HG03439 (cell line): ENCODE data around the gene ZDHHC24.

ENCODE experiments used
- ATAC-seq: cut with Tn5 transposase; IDR thresholded peaks from one replicate; pipeline ENCODE4 v1.9.1; 2021; ENCODE audit warnings: mild to moderate bottlenecking, moderate library complexity; ENCODE audit not compliant: unreplicated experiment

ZDHHC24 gene

GRCh38 chr11:66505276-66505816 is 40.5 kb downstream of the ZDHHC24 start:
- no peak for ATAC-seq

- ATAC-seq, result no peak
Observed at GRCh38 chr11:66498506-66498905, 47.3 kb downstream of the ZDHHC24 start.

GRCh38 chr11:66497206-66497605 is 48.6 kb downstream of the ZDHHC24 start:
- no peak for ATAC-seq

DNA sequence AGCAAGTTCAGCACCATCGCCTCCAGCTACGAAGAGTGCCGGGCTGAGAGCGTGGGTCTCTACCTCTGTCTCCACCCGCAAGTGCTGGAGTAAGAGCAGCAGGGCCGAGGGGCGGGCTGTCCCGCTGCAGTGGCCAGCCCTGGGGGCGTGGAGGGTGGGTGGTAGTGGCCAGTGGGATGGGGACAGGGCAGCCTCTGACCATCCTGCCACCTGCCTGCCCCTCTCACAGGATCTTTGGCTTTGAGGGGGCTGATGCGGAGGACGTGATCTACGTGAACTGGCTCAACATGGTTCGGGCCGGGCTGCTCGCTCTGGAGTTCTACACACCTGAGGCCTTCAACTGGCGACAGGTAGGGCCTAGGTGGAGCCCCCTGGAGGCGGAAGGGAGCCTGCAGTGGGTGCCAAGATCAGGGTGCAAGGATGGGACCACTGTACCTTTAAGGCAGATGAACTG is 50.4 kb downstream of the ZDHHC24 start:
- ATAC-seq, result no peak

DNA sequence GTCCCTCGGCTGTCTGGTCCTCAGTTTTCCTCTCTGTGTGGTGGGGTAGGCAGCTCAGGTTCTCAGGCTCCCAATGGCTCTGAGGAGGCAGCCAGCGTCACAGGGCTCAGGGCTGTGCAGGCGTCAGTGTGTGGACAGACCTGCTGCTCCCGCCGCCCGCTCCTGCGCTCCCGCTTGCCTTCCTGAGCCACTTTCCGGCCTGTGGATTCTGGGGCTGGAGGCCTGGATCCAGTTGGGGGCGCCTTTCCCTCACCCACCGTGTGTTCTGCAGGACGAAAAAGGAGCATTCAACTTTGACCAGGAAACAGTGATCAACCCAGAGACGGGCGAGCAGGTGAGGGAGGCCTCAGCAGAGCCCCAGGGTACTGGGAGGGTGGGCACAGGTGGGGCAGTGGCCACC is 50.9 kb downstream of the ZDHHC24 start:
- ATAC-seq, result no peak

DNA sequence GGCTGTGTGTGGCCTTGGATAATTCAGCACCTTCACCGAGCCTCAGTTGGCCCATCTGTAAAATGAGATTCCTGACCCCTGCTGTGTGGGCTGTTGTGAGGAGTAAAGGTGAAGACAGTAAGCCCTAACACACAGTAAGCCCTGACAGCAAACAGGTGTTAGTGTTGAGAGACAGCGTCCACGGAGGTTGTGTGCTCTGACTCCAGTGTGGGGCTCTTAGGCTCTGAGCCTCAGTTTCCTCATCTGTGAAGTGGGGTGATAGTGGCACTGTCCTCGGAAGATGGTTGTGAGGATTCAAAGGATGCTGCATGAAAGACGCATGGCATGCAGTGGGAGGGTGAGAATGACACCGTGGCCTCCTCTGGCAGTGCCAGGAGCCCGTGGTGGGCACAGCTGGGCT is 51.4 kb downstream of the ZDHHC24 start:
- ATAC-seq, result no peak

DNA sequence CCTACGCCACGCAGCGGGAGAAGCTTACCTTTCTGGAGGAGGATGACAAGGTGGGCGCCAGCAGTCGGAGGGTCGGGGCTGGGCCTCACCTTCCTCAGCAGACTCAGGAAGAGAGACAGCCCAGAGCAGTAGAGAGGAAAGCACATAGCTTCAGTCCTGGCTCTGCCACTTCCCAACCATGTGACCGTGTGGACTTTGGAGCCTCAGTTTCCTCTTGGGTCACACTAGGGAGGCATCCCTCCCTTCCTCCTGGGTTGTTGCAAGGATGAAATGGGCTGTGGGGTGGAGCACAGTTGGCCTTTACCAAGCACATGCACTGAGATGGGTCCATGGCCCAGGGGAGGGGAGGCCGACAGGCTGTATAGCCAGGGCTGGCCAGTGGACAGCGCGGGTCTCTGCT is 52.7 kb downstream of the ZDHHC24 start:
- ATAC-seq, result no peak

DNA sequence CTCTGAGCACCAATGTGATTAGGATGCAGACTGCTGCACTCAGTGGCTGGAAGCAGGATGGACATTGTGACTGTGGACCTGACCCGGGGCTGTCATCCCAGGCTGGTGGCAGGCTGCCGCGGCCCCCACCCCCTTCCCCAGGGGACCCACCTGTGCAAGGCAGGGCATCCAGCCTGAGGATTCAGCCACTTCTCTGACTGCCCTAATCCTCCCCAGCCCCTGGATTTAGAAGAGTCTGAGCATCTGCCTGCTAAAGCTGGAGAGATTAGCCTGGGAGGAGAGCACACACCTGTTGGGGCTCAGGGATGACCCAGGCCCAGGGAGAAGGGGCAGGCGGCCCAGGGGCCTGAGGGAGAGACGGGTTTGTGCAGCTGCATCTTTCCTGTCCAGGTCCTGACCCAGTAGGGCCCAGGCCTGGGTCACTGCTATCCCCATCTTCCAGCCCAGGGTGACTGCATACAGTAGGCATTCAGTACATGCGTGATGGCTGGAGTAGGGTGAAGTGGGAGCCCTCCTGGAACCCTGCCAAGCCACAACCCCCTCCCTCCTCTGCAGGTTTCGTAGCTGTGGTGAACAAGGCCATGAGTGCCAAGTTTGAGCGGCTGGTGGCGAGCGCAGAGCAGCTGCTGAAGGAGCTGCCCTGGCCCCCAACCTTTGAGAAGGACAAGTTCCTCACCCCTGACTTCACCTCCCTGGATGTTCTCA is 53.5 kb downstream of the ZDHHC24 start:
- ATAC-seq, result no peak

DNA sequence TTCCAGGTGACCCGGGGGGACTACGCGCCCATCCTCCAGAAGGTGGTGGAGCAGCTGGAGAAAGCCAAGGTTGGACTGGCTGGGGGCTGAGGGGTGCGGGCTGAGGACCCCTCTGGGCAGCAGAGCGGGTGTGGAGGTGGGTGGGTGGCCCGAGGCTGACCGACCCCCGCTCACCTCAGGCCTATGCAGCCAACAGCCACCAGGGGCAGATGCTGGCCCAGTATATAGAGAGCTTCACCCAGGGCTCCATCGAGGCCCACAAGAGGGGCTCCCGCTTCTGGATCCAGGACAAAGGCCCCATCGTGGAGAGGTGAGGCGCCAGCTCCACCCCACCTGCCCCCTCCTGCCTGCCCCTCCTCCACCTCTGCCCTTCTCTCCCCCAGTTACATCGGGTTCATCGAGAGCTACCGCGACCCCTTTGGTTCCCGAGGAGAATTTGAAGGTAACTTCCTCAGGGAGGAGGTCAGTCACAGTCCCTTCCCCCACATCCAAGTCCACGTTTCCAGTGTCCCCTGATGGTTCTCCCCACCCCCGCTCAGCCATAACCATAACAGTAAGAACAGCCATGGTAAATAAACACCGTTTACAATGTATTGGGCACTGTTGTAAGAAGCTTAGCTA is 54.4 kb downstream of the ZDHHC24 start:
- no peak for ATAC-seq

GRCh38 chr11:66489636-66490035 is 56.2 kb downstream of the ZDHHC24 start:
- ATAC-seq, result no peak

DNA sequence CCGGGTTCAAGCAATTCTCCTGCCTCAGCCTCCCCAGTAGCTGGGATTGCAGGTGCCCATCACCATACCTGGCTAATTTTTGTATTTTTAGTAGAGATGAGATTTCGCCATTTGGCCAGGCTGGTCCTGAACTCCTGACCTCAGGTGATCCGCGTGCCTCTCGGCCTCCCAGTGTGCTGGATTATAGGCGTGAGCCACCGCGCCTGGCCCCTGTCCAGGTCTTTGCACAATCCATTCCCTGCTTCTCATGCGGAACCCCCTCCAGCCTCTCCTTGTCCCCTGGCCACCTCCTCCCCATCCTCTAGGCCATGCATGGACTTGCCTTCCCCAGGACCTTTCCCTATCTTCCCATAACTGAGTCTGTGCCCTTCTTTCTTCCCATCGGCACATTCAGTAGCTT is 56.9 kb downstream of the ZDHHC24 start:
- ATAC-seq, result no peak

DNA sequence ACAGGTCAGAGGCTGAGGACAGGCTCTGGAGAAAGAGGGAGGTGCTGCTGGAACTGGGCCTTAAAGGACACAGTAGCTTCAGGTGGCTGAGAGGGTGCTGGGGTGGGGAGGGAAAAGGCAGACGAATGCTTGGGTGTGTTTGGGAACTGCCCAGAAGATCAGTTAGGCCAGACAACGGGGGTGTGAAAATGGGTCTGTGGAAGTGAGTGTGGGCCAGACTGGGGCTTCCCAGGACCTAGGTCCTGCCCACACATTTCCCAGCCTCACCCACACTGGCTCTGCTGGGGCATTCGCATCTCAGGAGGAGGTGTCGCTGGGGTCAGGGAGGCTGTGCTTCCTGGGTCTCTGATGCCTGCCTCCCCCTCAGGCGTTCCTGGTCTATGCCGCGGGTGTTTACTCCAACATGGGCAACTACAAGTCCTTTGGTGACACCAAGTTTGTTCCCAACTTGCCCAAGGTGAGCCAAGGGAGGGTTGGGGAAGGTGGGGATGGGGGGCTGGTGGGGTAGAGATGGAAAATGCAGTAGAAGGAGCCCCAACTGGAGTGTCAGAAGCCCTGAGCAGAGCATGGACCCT is 61.0 kb downstream of the ZDHHC24 start:
- ATAC-seq, result no peak

DNA sequence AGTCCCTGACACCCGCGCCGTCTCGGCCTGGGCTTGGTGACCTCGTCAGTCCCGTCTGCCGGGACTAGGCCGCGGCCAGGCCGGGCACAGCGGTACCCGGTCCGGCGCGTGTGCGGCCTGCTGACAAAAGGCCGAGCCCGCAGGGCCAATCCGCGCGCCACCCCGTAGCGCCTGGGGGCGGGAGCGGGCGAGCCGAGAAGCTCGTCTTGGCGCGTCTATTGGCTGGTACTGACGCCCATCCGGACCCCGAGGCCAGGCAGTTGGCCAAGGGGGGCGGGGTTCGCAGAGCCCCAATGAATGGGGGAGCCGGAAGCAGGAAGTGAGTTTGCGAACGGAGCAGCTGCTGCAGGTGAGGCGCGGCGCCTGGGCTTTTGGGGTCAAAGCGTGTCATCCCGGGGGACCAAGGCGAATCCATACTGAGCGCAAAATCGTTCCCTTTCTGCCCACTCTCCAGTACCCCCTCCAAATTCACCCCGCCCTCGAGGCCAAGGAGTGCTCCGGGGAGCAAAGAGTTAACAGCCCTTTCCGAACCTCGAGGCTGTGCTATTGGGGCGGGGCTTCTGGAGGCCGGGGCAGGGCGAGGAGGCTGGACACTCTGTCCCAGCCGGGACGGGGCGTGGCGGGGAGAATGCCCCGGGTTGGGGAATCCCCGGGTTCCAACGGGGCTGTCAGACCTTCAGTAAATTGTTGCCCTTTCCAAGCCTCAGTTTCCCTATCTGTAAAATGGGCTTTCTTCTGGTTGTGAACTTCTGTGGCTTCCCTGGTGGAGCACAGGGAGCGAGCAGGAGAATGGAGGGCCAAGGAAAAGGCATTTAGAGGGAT is 65.5 kb downstream of the ZDHHC24 start, which contains the start of gene DPP3:
TSS of gene DPP3 (plus strand) at position 318 of the 822 bp plus-strand sequence. CDS start 1,767 bp downstream, outside the sequence.
- peak; percentile 84 for ATAC-seq

DNA sequence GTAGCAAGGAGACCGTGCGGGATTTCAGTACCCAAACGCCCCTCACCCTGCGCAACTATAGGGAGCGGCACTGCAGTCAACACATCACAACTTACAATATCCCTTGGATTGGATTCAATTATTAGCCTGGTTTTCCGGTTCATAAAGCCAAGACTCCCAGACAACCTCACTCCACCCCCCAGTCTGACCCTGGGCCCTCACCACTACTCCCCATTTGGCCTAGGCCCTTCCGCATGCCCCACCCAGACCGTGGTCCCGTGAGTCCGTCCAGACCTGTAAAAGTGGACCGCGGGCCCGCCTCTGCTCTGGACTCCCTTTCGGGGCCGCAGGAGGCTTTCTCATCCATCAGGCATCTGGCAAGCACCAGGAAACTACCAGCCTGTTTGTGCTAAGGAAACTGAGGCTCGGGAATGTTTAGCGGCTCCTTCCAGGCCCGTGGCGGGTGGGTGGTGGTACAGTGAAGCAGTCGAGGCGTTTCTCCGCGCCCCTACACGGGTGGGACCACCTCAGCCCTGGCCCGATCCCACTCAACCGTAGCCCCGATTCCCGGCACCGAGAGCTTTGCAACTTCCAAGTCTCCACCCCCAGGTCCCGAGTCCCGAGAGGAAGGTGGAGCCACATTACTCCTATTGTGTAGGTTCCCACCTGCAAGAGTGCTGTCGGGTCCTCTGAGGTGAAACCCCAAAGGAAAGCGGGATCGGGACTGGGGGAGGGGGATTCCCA is 66.3 kb downstream of the ZDHHC24 start:
- ATAC-seq, result no peak

- no peak for ATAC-seq
Observed at GRCh38 chr11:66478729-66479393, 67.0 kb downstream of the ZDHHC24 start.

- ATAC-seq, result no peak
Observed at GRCh38 chr11:66477263-66478201, 68.3 kb downstream of the ZDHHC24 start.

GRCh38 chr11:66476841-66477251 is 69.0 kb downstream of the ZDHHC24 start:
- ATAC-seq, result no peak

GRCh38 chr11:66476173-66476840 is 69.5 kb downstream of the ZDHHC24 start:
- no peak for ATAC-seq
